Muscle of leg (tissue), 11 donors: ENCODE measurements around the gene ANKRD31. TPM values are rescaled to one million over a fixed set of nuclear protein-coding genes. Genes with fewer than 3 reads are reported as not detected.
"Not testable (repeated sequence)": the region's sequence is repeated elsewhere in the genome, so short reads cannot be mapped to it uniquely, and the experiment has no call there.

Experiments
- DNase-seq: peaks from one replicate; pipeline ENCODE4 v3.0.0; 2013
- H3K27ac ChIP-seq: one replicate; pipeline ENCODE4 v1.5.1; 2013; ENCODE audit warnings: mild to moderate bottlenecking, low read length, control low read depth
- H3K27me3 ChIP-seq: one replicate; pipeline ENCODE4 v1.6.1; 2013; ENCODE audit warnings: low read length; ENCODE audit not compliant: control insufficient read depth, insufficient read depth
- H3K36me3 ChIP-seq: one replicate; pipeline ENCODE4 v1.6.1; 2013; ENCODE audit warnings: low read length; ENCODE audit not compliant: control insufficient read depth, insufficient read depth
- H3K4me1 ChIP-seq: one replicate; pipeline ENCODE4 v1.6.1; 2013; ENCODE audit warnings: low read length; ENCODE audit not compliant: control insufficient read depth, insufficient read depth
- H3K4me3 ChIP-seq: one replicate; pipeline ENCODE4 v1.5.1; 2013; ENCODE audit warnings: low read length, control low read depth
- H3K9me3 ChIP-seq: replicated peaks from 2 replicates; pipeline ENCODE4 v1.6.1; 2013; ENCODE audit warnings: low read depth, low read length; ENCODE audit not compliant: control insufficient read depth
- WGBS: methylation state at CpG from one replicate; pipeline ENCODE4 v1.1.5; 2013; ENCODE audit warnings: missing lambda C conversion rate; ENCODE audit not compliant: insufficient coverage; 5-methylcytosine and 5-hydroxymethylcytosine counted together
- polyA plus RNA-seq, 8 donors: library from polyadenylated mRNA; unstranded; fragments of 120-200 nt; gene quantifications; one replicate each; pipeline versions ENCODE4 v1.2.1 to v1.2.3, GENCODE V29; 2013; ENCODE audit warnings: inconsistent platforms in 1 of 8, low replicate concordance in 1 of 8; ENCODE audit not compliant: insufficient read length in 8 of 8, insufficient read depth in 1 of 8
- total RNA-seq: library from RNA; stranded (reverse); fragments of 120-200 nt; gene quantifications from one replicate; pipeline ENCODE4 v1.2.4, GENCODE V29; 2013

The ANKRD31 gene
- total and polyA plus RNA-seq, 9 donors = 0.06 to 0.27 (median 0.13) TPM

- WGBS = no CpG with 5 or more reads among the region's 4 CpGs
- no peaks in the 10 kb centered on the region for H3K27me3 ChIP-seq
- H3K9me3 ChIP-seq = no peaks in the 10 kb centered on the region
- H3K4me3 ChIP-seq = no peak overlapping the region
- H3K4me1 ChIP-seq = no peaks in the 10 kb centered on the region
- no peaks in the 10 kb centered on the region for H3K36me3 ChIP-seq
- no peak overlapping the region for H3K27ac ChIP-seq
- no peak for DNase-seq
Observed at GRCh38 chr5:75113354-75114113, 123.1 kb downstream of the ANKRD31 start.

GRCh38 chr5:75108931-75109596 is 127.6 kb downstream of the ANKRD31 start:
- Histone ChIP-seq H3K36me3 (no peaks in the 10 kb centered on the region), H3K4me1 (no peaks in the 10 kb centered on the region), H3K9me3 (no peaks in the 10 kb centered on the region), H3K4me3 (no peak overlapping the region), H3K27me3 (no peaks in the 10 kb centered on the region), H3K27ac (no peak overlapping the region)
- no CpG with 5 or more reads among the region's 1 CpG for WGBS
- no peak for DNase-seq

GRCh38 chr5:75108515-75108914 is 128.2 kb downstream of the ANKRD31 start:
- Histone ChIP-seq H3K27me3 (no peaks in the 10 kb centered on the region), H3K9me3 (peaks cover 1% of the 10 kb centered on the region), H3K27ac (no peak overlapping the region), H3K36me3 (no peaks in the 10 kb centered on the region), H3K4me1 (no peaks in the 10 kb centered on the region), H3K4me3 (no peak overlapping the region)
- WGBS = no CpG with 5 or more reads among the region's 2 CpGs
- no peak for DNase-seq

- H3K4me3 ChIP-seq, H3K4me1 ChIP-seq, H3K27me3 ChIP-seq, H3K27ac ChIP-seq, H3K9me3 ChIP-seq, DNase-seq, H3K36me3 ChIP-seq: not testable (repeated sequence)
- WGBS = no CpG with 5 or more reads among the region's 3 CpGs
Observed at GRCh38 chr5:75095956-75096355, 140.7 kb downstream of the ANKRD31 start.

GRCh38 chr5:75091597-75091996 is 145.1 kb downstream of the ANKRD31 start:
- Histone ChIP-seq H3K27ac (no peak overlapping the region), H3K36me3 (no peaks in the 10 kb centered on the region), H3K27me3 (no peaks in the 10 kb centered on the region), H3K4me3 (no peak overlapping the region), H3K9me3 (no peaks in the 10 kb centered on the region), H3K4me1 (no peaks in the 10 kb centered on the region)
- DNase-seq = no peak
- WGBS = no CpG with 5 or more reads among the region's 3 CpGs

- Histone ChIP-seq H3K27ac (no peak overlapping the region), H3K27me3 (no peaks in the 10 kb centered on the region), H3K36me3 (no peaks in the 10 kb centered on the region), H3K4me3 (no peak overlapping the region), H3K4me1 (no peaks in the 10 kb centered on the region), H3K9me3 (no peaks in the 10 kb centered on the region)
- DNase-seq = no peak
- WGBS = no CpG with 5 or more reads among the region's 1 CpG
Observed at GRCh38 chr5:75089662-75090061, 147.0 kb downstream of the ANKRD31 start.

GRCh38 chr5:75089137-75089536 is 147.5 kb downstream of the ANKRD31 start:
- Histone ChIP-seq H3K27ac (no peak overlapping the region), H3K4me1 (no peaks in the 10 kb centered on the region), H3K9me3 (no peaks in the 10 kb centered on the region), H3K27me3 (no peaks in the 10 kb centered on the region), H3K4me3 (no peak overlapping the region), H3K36me3 (no peaks in the 10 kb centered on the region)
- DNase-seq = no peak
- no CpG with 5 or more reads among the region's 1 CpG for WGBS

GRCh38 chr5:75088648-75089047 is 148.0 kb downstream of the ANKRD31 start:
- no peak for DNase-seq
- no peaks in the 10 kb centered on the region for H3K36me3 ChIP-seq
- no peak overlapping the region for H3K4me3 ChIP-seq
- H3K27ac ChIP-seq = no peak overlapping the region
- no peaks in the 10 kb centered on the region for H3K9me3 ChIP-seq
- H3K27me3 ChIP-seq = no peaks in the 10 kb centered on the region
- WGBS = no CpG with 5 or more reads among the region's 3 CpGs
- no peaks in the 10 kb centered on the region for H3K4me1 ChIP-seq

GRCh38 chr5:75081510-75081909 is 155.2 kb downstream of the ANKRD31 start:
- H3K9me3 ChIP-seq = no peaks in the 10 kb centered on the region
- WGBS = no CpG with 5 or more reads among the region's 2 CpGs
- H3K4me1 ChIP-seq = no peaks in the 10 kb centered on the region
- no peaks in the 10 kb centered on the region for H3K36me3 ChIP-seq
- no peaks in the 10 kb centered on the region for H3K27me3 ChIP-seq
- H3K27ac ChIP-seq = no peak overlapping the region
- no peak overlapping the region for H3K4me3 ChIP-seq
- no peak for DNase-seq

- not testable (repeated sequence) for H3K27me3 ChIP-seq, DNase-seq, H3K9me3 ChIP-seq, H3K4me1 ChIP-seq, H3K36me3 ChIP-seq, H3K4me3 ChIP-seq, H3K27ac ChIP-seq
- WGBS = 100% methylated on average over 2 of the region's 3 CpGs
Observed at GRCh38 chr5:75079346-75079745, 157.3 kb downstream of the ANKRD31 start.
